GM21526 (cell line): Measurements from ENCODE around the gene HDAC7.
"Not testable (repeated sequence)": the region's sequence is repeated elsewhere in the genome, so short reads cannot be mapped to it uniquely, and the experiment has no call there.

Experiments
- ATAC-seq: cut with Tn5 transposase; IDR thresholded peaks from one replicate; pipeline ENCODE4 v1.9.1; 2021; ENCODE audit warnings: moderate library complexity; ENCODE audit not compliant: unreplicated experiment, low FRiP score

HDAC7 gene

DNA sequence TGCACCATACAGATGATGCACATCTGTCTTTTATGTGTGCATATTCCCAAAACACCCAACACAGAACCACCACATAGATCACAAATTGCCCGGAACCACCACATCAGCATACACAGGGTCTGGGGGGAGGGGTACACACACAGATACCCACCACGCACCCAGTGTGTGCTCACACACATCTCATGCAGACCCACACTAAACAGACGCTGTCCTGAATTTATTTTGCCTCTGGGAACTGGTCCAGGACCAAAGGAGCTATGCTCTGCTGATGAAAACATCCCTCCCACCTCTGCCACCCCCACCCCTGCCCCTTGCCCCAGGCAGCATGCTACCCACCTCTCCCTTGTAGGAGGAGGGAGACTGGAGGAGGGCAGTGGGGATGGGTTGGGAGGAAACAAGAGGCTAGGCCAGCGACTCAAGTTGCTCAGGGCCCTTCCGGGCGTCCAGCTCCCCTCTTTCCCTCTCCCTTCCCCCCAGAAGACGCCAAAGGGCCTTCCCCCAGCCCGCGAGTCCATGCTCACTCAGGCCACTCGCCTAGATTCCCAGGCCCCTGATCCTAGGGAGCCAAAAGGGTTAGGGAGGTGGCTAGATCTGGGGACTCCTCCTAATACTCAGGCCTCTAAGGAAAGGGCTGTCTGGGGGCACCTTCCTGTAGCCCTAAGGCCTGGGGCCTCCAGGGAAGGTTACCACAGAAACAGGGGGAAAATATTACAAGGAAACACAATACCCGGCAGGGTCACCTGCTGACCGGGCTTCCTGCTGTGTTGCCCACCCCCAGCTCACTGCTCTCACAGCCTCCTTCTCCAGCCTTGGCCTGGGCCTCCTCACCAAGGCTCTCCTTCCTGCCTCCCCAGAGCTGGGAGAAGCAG, 3.1 kb downstream of the HDAC7 start:
- ATAC-seq, result no peak

DNA sequence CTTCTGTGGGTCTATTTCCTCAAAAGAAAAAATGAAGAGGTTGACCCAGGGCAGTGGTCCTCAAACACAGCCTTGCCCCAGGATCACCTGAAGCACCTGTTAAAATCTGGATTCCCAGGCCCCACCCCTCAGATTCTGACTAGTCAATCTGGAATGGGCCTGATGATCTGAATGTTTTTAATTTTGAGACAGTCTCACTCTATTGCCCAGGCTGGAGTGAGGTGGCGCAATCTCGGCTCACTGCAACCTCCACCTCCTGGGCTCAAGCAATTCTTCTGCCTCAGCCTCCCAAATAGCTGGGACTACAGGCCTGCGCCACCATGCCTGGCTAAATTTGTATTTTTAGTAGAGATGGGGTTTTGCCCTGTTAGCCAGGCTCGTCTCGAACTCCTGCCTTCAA, 4.3 kb downstream of the HDAC7 start:
- not testable (repeated sequence) for ATAC-seq

- no peak for ATAC-seq
Observed at GRCh38 chr12:47814539-47815170, 5.0 kb downstream of the HDAC7 start.

GRCh38 chr12:47813511-47814196, 6.0 kb downstream of the HDAC7 start:
- no peak for ATAC-seq

DNA sequence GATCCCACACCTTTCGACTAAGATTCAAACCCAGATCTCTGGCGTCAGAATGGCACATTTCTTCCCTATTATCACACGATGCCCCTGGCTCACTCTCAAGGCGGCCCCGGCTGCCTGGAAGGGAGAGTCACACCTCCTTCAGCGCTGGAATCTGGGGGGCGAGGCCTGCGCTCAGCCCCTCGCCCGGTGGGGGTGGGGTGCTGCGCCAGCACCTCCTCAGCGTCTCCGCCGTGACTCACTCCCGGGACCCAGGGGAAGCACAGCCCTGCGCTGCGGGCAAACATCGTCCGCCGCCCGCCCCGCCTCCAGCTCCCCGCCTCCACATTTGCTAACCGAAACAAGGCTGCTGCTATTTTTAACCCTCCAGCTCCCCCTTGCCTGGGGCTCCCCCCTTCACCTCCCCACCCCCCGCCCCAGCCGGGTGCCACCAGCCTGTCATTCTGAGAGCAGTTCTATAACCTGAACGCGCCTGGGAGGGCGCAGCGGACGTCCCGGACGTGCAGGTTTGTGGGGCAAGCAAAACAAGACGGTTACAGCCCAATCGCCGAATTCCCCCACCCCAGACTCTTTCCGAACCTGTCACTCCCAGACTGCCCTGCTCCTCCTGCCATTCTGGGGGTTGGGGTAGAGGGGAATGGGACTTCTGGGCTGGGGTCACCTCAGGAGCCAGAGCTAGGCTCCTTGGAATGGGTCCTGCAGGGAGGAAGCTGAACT, 6.7 kb downstream of the HDAC7 start:
- peak; percentile 50 for ATAC-seq

GRCh38 chr12:47811581-47812484, 7.9 kb downstream of the HDAC7 start:
- ATAC-seq, result no peak

DNA sequence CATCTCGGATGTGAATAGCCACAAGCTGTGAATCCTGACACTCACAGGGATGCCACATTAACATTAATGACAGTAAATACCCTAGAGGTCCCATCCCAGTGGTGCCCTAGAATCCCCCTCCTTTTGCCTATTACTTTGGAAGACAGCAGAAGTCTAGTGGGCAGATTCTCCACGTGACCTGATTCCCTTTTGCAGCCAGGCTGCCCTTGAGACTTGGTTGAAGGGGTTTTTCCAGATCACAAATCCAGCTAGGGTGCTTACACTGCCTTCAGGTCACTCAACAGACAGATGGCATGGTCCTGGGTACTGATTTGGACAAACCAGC, 8.7 kb downstream of the HDAC7 start:
- ATAC-seq, result no peak

- not testable (repeated sequence) for ATAC-seq
Observed at GRCh38 chr12:47809518-47809917, 10.2 kb downstream of the HDAC7 start.

DNA sequence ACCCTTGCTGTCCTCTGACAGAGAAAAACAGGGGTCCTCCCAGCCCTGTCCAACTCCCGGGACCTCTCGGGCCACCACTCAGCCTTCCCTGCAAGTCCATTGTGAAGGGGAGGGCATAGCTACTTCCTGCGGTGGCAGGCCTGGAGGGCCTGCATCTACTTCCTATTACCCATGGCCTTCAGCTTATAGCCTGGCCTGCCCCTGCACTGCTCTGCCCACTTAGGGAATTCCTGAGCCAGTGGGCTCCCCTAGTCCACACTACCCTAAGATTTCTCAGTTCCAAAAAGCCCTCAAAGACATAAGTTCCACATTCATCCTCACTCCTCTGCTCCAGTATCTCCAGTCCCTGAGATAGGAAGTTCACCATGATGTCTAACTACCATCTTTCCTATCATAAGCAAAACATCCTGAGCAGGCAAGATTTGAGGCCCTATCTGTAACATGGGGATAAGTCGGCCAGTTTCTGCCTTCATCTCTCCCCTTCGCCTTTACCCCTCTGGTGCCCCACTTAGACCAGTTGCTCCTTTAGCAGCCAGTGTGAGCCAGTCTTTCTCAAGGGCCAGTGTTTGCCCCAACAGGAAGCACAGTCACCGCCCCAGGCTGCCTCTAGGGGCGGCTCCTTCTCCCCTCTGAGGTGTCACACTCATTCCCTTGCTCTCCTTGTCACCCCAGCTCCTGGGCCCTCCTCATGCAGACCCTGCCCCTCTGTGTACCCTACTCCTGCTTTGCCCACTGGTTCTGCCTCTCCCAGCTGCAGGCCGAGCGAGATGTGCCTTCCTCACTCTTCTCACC, 10.9 kb downstream of the HDAC7 start:
- ATAC-seq, result no peak

- ATAC-seq, result no peak
Observed at GRCh38 chr12:47808050-47808449, 11.7 kb downstream of the HDAC7 start.

- no peak for ATAC-seq
Observed at GRCh38 chr12:47807338-47807737, 12.4 kb downstream of the HDAC7 start.

DNA sequence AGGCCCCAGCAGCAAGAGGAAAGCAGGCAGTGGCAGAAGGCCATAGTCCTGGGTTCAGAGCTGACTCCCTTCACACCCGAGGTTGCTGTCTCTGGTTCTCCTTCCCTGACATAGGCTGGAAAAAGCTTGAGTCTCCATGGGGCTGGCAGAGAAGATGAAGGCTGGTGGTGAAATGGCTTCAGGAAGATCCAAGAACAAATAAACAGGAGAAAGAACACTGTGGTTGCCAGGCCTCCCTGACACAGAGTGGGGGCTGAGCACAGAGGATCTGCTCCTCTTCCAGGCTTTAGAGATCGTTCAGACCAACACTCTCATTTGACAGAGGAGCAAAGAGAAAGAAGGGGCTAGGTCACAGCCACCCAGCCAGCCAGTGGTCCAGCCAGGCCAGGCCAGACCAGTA, 14.3 kb downstream of the HDAC7 start:
- no peak for ATAC-seq

- ATAC-seq, result no peak
Observed at GRCh38 chr12:47804171-47804570, 15.5 kb downstream of the HDAC7 start.

DNA sequence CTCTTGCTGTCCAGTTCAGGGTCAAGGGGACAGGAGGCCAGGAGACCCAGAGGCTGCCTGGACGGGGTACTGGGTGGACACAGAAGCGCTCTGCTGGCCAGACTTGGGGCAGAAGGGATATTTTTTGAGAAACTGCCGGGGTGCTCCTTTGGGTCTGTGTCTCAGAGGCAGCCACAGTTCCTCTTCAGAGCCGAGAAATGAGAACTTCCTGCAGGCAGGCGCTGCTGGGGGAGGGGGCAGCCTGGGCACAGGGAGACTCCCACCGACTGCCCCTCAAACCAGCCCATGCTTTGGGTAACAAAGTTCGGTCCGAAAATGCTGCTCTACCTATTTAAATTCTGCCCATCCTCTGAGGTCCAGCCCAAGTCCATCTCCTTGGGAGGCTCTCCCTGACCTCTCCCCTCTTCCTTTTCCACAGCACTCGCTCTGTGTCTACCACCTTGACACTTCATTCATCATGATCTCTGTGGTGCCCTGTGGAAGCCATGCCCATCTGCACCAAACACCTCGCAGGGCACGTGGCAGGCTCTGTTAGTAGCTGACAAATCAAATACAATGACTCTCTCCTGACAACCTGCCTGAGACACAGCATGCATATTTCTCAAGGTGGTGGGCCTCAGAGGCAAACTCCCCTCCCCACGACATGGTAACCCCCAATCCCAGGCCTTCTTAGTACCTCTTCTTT, 16.4 kb downstream of the HDAC7 start:
- no peak for ATAC-seq

DNA sequence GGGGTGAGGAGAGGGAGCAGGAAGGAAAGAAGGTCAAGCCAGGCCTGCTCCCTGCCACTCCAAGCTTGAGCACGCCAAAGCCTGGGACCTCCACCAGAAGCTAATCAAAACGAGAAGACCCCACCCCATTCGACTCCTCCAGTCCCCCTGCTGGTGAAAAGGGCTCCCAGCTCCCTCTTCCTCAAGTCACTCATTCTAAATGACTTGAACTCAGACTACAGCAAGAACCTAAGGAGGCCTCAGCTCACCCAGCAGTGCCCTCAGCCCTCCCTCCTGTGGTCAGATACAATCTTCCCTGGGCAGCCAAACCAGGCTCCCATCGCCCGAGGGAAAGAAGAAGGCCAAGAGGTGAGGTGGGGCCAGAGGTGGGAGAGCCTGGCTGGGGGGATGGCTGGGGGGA, 17.4 kb downstream of the HDAC7 start:
- no peak for ATAC-seq

- ATAC-seq, result no peak
Observed at GRCh38 chr12:47801904-47802246, 17.8 kb downstream of the HDAC7 start.

- no peak for ATAC-seq
Observed at GRCh38 chr12:47801170-47801903, 18.4 kb downstream of the HDAC7 start.

DNA sequence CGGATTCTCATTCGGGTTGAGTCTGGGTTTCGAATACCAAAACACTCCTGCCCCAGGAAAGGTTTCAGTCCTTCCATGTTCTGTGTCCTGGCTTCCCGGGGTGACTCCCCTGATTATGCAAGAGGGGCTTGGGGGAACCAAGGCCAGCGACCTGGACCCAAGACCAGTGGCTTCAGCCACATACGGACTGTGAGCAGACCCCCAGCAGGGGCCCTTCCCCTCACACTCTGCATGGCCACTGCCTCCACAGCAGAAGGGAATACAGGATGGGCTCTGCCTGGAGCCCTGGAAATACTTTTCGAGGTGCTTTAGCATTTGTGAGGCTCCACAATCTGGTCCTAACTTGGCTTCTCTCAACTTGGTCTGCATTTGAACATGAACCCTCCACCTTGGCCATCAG, 19.1 kb downstream of the HDAC7 start:
- no peak for ATAC-seq
